Progenitor cell of endocrine pancreas (in vitro differentiated cells): ENCODE measurements around the gene PCK2. TPM values are rescaled to one million over a fixed set of nuclear protein-coding genes. Genes with fewer than 3 reads are reported as not detected.
A peak's percentile ranks its signal among the peaks of the same experiment; 100 is the strongest.

ENCODE experiments used
- DNase-seq: peaks from one replicate; pipeline ENCODE4 v3.0.0; 2021; ENCODE audit warnings: low spot score; ENCODE audit not compliant: unreplicated experiment
- H3K27ac Mint-ChIP-seq: 2 replicates; pipeline ENCODE4 v1.8.0; 2021; ENCODE audit warnings: mild to moderate bottlenecking, moderate library complexity, mixed read lengths
- H3K27me3 Mint-ChIP-seq: 2 replicates; pipeline ENCODE4 v1.8.0; 2021; ENCODE audit warnings: mixed read lengths
- H3K36me3 Mint-ChIP-seq: 2 replicates; pipeline ENCODE4 v1.8.0; 2022; ENCODE audit warnings: mixed read lengths; ENCODE audit not compliant: insufficient read depth
- H3K4me1 Mint-ChIP-seq: 2 replicates; pipeline ENCODE4 v1.8.0; 2021; ENCODE audit warnings: low read depth, mixed read lengths
- H3K4me3 Mint-ChIP-seq: 2 replicates; pipeline ENCODE4 v1.8.0; 2021; ENCODE audit warnings: low read depth, mild to moderate bottlenecking, moderate library complexity, mixed read lengths
- H3K9me3 Mint-ChIP-seq: 2 replicates; pipeline ENCODE4 v1.8.0; 2021; ENCODE audit warnings: low read depth, mixed read lengths
- CTCF ChIP-seq: fragments of 200-600 bp; sonication (generic); IDR thresholded peaks from one replicate; pipeline ENCODE4 v1.5.0; 2021; ENCODE audit warnings: antibody characterized with exemption, mild to moderate bottlenecking; ENCODE audit not compliant: unreplicated experiment
- total RNA-seq: library from RNA; stranded (reverse); gene quantifications from 2 replicates; pipeline ENCODE4 v1.2.1, GENCODE V29; 2021

Gene PCK2
- total RNA-seq, 1 donor from 2014 or later = 29.7 TPM

GRCh38 chr14:24076302-24076601 is 17.9 kb upstream of the PCK2 start:
- H3K27ac Mint-ChIP-seq = no peak overlapping the region
- no peak overlapping the region for H3K4me3 Mint-ChIP-seq
- DNase-seq = no peak
- TF ChIP-seq CTCF = no peak
- peaks cover 18% of the 10 kb centered on the region for H3K27me3 Mint-ChIP-seq
- no peaks in the 10 kb centered on the region for H3K9me3 Mint-ChIP-seq
- no peaks in the 10 kb centered on the region for H3K36me3 Mint-ChIP-seq
- H3K4me1 Mint-ChIP-seq = peaks cover 2% of the 10 kb centered on the region

- Mint-ChIP-seq H3K9me3 (no peaks in the 10 kb centered on the region), H3K36me3 (no peaks in the 10 kb centered on the region)
- DNase-seq = no peak
These were observed 17.0 kb upstream of the PCK2 start for GRCh38 chr14:24077086-24077485.

GRCh38 chr14:24078146-24078545 is 16.0 kb upstream of the PCK2 start:
- Mint-ChIP-seq H3K4me1 (peaks cover 6% of the 10 kb centered on the region), H3K27ac (no peak overlapping the region), H3K9me3 (no peaks in the 10 kb centered on the region), H3K4me3 (no peak overlapping the region), H3K36me3 (no peaks in the 10 kb centered on the region), H3K27me3 (peaks cover 32% of the 10 kb centered on the region)
- no peak for TF ChIP-seq CTCF
- no peak for DNase-seq

More at GRCh38 chr14:24077086-24077485, 17.0 kb upstream of the PCK2 start:
- peaks cover 22% of the 10 kb centered on the region for H3K27me3 Mint-ChIP-seq
- no peak for TF ChIP-seq CTCF
- H3K27ac Mint-ChIP-seq = no peak overlapping the region
- H3K4me1 Mint-ChIP-seq = peaks cover 6% of the 10 kb centered on the region
- no peak overlapping the region for H3K4me3 Mint-ChIP-seq

GRCh38 chr14:24079491-24080141 is 14.5 kb upstream of the PCK2 start:
- no peak for DNase-seq
- Mint-ChIP-seq H3K27me3 (peaks cover 43% of the 10 kb centered on the region), H3K4me3 (no peak overlapping the region), H3K27ac (no peak overlapping the region), H3K9me3 (no peaks in the 10 kb centered on the region), H3K4me1 (peaks cover 6% of the 10 kb centered on the region), H3K36me3 (no peaks in the 10 kb centered on the region)
- TF ChIP-seq CTCF = no peak

- Mint-ChIP-seq H3K9me3 (no peaks in the 10 kb centered on the region), H3K27ac (no peak overlapping the region), H3K4me3 (peak overlapping the region; percentile 76), H3K36me3 (no peaks in the 10 kb centered on the region), H3K27me3 (peaks cover 48% of the 10 kb centered on the region), H3K4me1 (peaks cover 6% of the 10 kb centered on the region)
- TF ChIP-seq CTCF = no peak
- DNase-seq = no peak
These were observed 14.0 kb upstream of the PCK2 start for GRCh38 chr14:24080142-24080530.
